ENCODE measurements around the gene ZBTB22. TPM values are rescaled to one million over a fixed set of nuclear protein-coding genes. Genes with fewer than 3 reads are reported as not detected.

The ZBTB22 gene
- total and polyA plus RNA-seq, 4 donors = 1.6 to 7.8 (median 4.7) TPM

DNA sequence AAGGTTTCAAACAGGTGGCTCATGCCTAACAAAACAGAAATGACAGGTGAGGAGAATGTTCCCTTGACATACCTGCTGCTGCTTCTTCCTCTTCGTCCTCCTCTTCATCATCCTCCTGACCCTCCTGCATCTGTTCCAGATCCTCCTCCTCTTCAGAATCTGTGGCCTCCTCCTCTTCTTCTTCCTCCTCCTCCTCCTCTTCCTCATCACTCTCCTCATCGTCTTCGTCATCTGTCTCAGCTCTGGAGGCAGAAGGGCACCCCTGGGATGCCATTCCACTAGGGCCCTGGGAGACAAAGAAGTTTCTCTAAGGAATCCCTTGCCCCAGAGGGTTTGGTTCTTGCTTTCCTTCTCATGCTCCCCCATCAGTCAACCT is 2.4 kb upstream of the ZBTB22 start (continued):
- TF ChIP-seq, protein P1, sequence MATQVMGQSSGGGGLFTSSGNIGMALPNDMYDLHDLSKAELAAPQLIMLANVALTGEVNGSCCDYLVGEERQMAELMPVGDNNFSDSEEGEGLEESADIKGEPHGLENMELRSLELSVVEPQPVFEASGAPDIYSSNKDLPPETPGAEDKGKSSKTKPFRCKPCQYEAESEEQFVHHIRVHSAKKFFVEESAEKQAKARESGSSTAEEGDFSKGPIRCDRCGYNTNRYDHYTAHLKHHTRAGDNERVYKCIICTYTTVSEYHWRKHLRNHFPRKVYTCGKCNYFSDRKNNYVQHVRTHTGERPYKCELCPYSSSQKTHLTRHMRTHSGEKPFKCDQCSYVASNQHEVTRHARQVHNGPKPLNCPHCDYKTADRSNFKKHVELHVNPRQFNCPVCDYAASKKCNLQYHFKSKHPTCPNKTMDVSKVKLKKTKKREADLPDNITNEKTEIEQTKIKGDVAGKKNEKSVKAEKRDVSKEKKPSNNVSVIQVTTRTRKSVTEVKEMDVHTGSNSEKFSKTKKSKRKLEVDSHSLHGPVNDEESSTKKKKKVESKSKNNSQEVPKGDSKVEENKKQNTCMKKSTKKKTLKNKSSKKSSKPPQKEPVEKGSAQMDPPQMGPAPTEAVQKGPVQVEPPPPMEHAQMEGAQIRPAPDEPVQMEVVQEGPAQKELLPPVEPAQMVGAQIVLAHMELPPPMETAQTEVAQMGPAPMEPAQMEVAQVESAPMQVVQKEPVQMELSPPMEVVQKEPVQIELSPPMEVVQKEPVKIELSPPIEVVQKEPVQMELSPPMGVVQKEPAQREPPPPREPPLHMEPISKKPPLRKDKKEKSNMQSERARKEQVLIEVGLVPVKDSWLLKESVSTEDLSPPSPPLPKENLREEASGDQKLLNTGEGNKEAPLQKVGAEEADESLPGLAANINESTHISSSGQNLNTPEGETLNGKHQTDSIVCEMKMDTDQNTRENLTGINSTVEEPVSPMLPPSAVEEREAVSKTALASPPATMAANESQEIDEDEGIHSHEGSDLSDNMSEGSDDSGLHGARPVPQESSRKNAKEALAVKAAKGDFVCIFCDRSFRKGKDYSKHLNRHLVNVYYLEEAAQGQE (IDR thresholded peaks at IDR 0.05) = no peak
- TF ChIP-seq, protein P2, sequence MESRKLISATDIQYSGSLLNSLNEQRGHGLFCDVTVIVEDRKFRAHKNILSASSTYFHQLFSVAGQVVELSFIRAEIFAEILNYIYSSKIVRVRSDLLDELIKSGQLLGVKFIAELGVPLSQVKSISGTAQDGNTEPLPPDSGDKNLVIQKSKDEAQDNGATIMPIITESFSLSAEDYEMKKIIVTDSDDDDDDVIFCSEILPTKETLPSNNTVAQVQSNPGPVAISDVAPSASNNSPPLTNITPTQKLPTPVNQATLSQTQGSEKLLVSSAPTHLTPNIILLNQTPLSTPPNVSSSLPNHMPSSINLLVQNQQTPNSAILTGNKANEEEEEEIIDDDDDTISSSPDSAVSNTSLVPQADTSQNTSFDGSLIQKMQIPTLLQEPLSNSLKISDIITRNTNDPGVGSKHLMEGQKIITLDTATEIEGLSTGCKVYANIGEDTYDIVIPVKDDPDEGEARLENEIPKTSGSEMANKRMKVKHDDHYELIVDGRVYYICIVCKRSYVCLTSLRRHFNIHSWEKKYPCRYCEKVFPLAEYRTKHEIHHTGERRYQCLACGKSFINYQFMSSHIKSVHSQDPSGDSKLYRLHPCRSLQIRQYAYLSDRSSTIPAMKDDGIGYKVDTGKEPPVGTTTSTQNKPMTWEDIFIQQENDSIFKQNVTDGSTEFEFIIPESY (IDR thresholded peaks at IDR 0.05) = no peak
- TF ChIP-seq JUND (IDR thresholded peaks at IDR 0.05) (no peak), RXRA (IDR thresholded peaks at IDR 0.05) (no peak)
- TF ChIP-seq, protein P3, sequence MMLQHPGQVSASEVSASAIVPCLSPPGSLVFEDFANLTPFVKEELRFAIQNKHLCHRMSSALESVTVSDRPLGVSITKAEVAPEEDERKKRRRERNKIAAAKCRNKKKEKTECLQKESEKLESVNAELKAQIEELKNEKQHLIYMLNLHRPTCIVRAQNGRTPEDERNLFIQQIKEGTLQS (IDR thresholded peaks at IDR 0.05) = no peak

DNA sequence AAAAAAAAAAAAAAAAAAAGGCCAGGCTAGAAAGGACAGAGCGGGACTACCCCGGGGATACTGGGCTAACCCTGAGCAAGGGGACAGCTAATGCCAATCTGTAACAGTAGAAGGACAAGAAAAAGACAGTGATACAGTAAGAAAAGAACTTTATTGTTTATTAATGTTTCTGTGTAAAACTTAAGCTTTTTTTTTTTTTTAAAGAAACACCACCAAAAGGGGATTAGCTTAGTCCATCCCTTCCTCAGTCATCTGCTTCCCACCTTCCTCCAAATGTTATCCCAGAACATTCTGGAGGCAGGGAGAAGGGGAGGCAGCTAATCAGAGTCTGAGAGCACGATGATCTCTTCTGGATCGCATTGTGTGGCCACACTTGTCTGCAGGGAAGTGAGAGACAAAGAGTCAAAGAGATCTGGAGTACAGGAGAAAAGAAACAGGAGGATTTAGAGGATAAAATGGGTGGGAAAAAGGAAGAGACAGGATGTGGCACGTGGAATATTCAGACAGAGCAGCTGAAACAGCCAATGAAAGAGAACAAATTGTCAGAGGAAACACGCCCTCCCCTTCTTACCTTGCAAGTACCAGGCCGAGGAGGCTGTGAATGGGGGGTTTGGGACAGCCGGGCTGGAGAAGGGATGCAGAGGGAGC is 1.0 kb upstream of the ZBTB22 start:
- DNase-seq (ENCODE audit: low spot score) = no peak
- TF ChIP-seq, protein P4, sequence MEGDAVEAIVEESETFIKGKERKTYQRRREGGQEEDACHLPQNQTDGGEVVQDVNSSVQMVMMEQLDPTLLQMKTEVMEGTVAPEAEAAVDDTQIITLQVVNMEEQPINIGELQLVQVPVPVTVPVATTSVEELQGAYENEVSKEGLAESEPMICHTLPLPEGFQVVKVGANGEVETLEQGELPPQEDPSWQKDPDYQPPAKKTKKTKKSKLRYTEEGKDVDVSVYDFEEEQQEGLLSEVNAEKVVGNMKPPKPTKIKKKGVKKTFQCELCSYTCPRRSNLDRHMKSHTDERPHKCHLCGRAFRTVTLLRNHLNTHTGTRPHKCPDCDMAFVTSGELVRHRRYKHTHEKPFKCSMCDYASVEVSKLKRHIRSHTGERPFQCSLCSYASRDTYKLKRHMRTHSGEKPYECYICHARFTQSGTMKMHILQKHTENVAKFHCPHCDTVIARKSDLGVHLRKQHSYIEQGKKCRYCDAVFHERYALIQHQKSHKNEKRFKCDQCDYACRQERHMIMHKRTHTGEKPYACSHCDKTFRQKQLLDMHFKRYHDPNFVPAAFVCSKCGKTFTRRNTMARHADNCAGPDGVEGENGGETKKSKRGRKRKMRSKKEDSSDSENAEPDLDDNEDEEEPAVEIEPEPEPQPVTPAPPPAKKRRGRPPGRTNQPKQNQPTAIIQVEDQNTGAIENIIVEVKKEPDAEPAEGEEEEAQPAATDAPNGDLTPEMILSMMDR (IDR thresholded peaks at IDR 0.05; ENCODE audit: low read depth, low read length, missing input control) = no peak
- TF ChIP-seq, protein P2 (IDR thresholded peaks at IDR 0.05) = no peak
- Histone ChIP-seq H3K9me3 (ENCODE audit: control insufficient read depth in 4 of 4, low read length in 3 of 4) (no peaks in the 10 kb centered on the region), H3K27me3 (ENCODE audit: control insufficient read depth in 4 of 4, insufficient read depth in 4 of 4, low read length in 3 of 4) (no peaks in the 10 kb centered on the region), H3K9ac (ENCODE audit: low read depth in 1 of 2, low read length in 2 of 2) (no peak overlapping the region), H3K36me3 (ENCODE audit: control insufficient read depth in 4 of 4, insufficient read depth in 3 of 4, low read depth in 1 of 4, low read length in 3 of 4) (peaks cover 0 to 16% (median 8%) of the 10 kb centered on the region in 4 donors), H3K4me1 (ENCODE audit: control insufficient read depth in 4 of 4, insufficient read depth in 4 of 4, low read length in 3 of 4) (peaks cover 20 to 61% (median 51%) of the 10 kb centered on the region in 4 donors), H3K27ac (ENCODE audit: low read depth in 1 of 2, low read length in 2 of 2) (peak overlapping the region; percentile 75 to 89), H3K4me3 (ENCODE audit: low read depth in 1 of 3, low read length in 3 of 3) (peak overlapping the region in 1 of 3 donors; percentile 68)
- WGBS = 70% methylated on average over 8 of the region's 8 CpGs

DNA sequence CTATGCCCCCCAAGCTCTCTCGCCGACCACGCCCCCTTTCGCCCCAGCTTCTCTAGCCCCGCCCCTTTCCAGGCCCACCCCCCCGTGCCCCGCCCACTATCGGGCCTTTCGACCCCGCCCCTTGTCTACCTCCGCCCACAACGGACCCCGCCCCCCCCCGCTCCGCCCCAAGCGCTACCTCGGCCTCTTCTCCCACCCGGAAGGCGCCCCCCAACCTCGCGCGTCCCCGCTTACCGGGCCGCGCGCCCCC is 200 bp downstream of the ZBTB22 start:
- no peak for DNase-seq (ENCODE audit: low spot score)
- peaks cover 20 to 63% (median 51%) of the 10 kb centered on the region in 4 donors for H3K4me1 ChIP-seq (ENCODE audit: control insufficient read depth in 4 of 4, insufficient read depth in 4 of 4, low read length in 3 of 4)
- no peak for TF ChIP-seq RAD21 (IDR thresholded peaks at IDR 0.05)
- TF ChIP-seq EGR1 (IDR thresholded peaks at IDR 0.05; ENCODE audit: low read depth in 2 of 2) = no peak
- TF ChIP-seq FOXA2 (IDR thresholded peaks at IDR 0.05) = no peak
- TF ChIP-seq GABPA (IDR thresholded peaks at IDR 0.05 in 1 of 2, conservative IDR thresholded peaks at IDR 0.05 in 1 of 2) = no peak
- TF ChIP-seq, protein P5, sequence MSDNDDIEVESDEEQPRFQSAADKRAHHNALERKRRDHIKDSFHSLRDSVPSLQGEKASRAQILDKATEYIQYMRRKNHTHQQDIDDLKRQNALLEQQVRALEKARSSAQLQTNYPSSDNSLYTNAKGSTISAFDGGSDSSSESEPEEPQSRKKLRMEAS (IDR thresholded peaks at IDR 0.05) = no peak
- no peak for TF ChIP-seq JUND (IDR thresholded peaks at IDR 0.05)
- TF ChIP-seq, protein P1 (IDR thresholded peaks at IDR 0.05) = no peak
- TF ChIP-seq YY1 (IDR thresholded peaks at IDR 0.05) = no peak
- no peak for TF ChIP-seq NR2F2 (IDR thresholded peaks at IDR 0.05)

More for the DNA sequence above, 200 bp downstream of the ZBTB22 start:
- no peaks in the 10 kb centered on the region for H3K9me3 ChIP-seq (ENCODE audit: control insufficient read depth in 4 of 4, low read length in 3 of 4)
- H3K27ac ChIP-seq (ENCODE audit: low read depth in 1 of 2, low read length in 2 of 2) = peak overlapping the region in 1 of 2 donors; percentile 75
- no peaks in the 10 kb centered on the region for H3K27me3 ChIP-seq (ENCODE audit: control insufficient read depth in 4 of 4, insufficient read depth in 4 of 4, low read length in 3 of 4)
- H3K36me3 ChIP-seq (ENCODE audit: control insufficient read depth in 4 of 4, insufficient read depth in 3 of 4, low read depth in 1 of 4, low read length in 3 of 4) = peaks cover 0 to 16% (median 8%) of the 10 kb centered on the region in 4 donors
- peak overlapping the region in 2 of 3 donors; percentile 55 to 68 for H3K4me3 ChIP-seq (ENCODE audit: low read depth in 1 of 3, low read length in 3 of 3)
- no peak overlapping the region for H3K9ac ChIP-seq (ENCODE audit: low read depth in 1 of 2, low read length in 2 of 2)
- under 1% methylated on average over 27 of the region's 27 CpGs for WGBS

Data from liver (tissue), 9 donors.